SK-N-SH (cell line): Measurements from ENCODE around the gene RAMP1. TPM values are rescaled to one million over a fixed set of nuclear protein-coding genes. Genes with fewer than 3 reads are reported as not detected.

Experiments used
- CTCF ChIA-PET: fragments of 300-600, 350-600 bp; formaldehyde crosslinking; extraction: SDS; loops from one replicate; lab custom pipeline; 2021; lab: Yijun Ruan, JAX
- POLR2A ChIA-PET: fragments of 350-600 bp; sonication (Branson Sonifier 250); formaldehyde crosslinking; extraction: SDS; loops from one replicate; lab custom pipeline; 2020; ENCODE audit warnings: antibody characterized with exemption, inconsistent platforms; lab: Yijun Ruan, JAX
- DNase-seq: peaks from one replicate; pipeline ENCODE4 v3.0.0; 2012
- H2AFZ ChIP-seq: fragments of 200-600 bp; sonication (generic); 2 replicates; pipeline ENCODE4 v1.8.1; 2016; ENCODE audit warnings: antibody characterized with exemption, mild to moderate bottlenecking, low read depth
- H3F3A ChIP-seq: fragments of 200-600 bp; sonication (generic); replicated peaks from 2 replicates; pipeline ENCODE3; 2016; ENCODE audit warnings: antibody characterized with exemption, mild to moderate bottlenecking; ENCODE audit not compliant: insufficient read depth
- H3K27ac ChIP-seq, 2 experiments: fragments of 200-500 bp in 1 of 2; fragments of 200-600 bp in 1 of 2; sonication (Bioruptor generic) in 1 of 2; sonication (generic), shearing (Covaris generic) in 1 of 2; 2 replicates each; pipeline versions ENCODE4 v1.5.1 to v1.6.1; 2014 to 2016; ENCODE audit warnings: low read depth in 2 of 2, inconsistent platforms in 1 of 2, low read length in 1 of 2, mild to moderate bottlenecking in 1 of 2, mixed read lengths in 1 of 2
- H3K27me3 ChIP-seq: fragments of 200-600 bp; sonication (generic), shearing (Covaris generic); 2 replicates; pipeline ENCODE4 v1.6.1; 2016; ENCODE audit warnings: mixed run types; ENCODE audit not compliant: insufficient read depth
- H3K36me3 ChIP-seq, 2 experiments: fragments of 200-500 bp in 1 of 2; fragments of 200-600 bp in 1 of 2; sonication (Bioruptor generic) in 1 of 2; sonication (generic) in 1 of 2; replicated peaks in 1 of 2; 2 replicates each; pipeline versions ENCODE3 to v1.5.1; 2014 to 2016; ENCODE audit warnings: low read length in 1 of 2, mild to moderate bottlenecking in 1 of 2; ENCODE audit not compliant: insufficient read depth in 2 of 2, control insufficient read depth in 1 of 2
- H3K4me1 ChIP-seq, 2 experiments: fragments of 200-500 bp in 1 of 2; fragments of 200-600 bp in 1 of 2; sonication (Bioruptor generic) in 1 of 2; sonication (generic), shearing (Covaris generic) in 1 of 2; 2 replicates each; pipeline versions ENCODE4 v1.5.1 to v1.6.1; 2014 to 2016; ENCODE audit warnings: low read depth in 1 of 2, low read length in 1 of 2, mixed run types in 1 of 2; ENCODE audit not compliant: insufficient read depth in 2 of 2, control insufficient read depth in 1 of 2
- H3K4me2 ChIP-seq: fragments of 200-600 bp; sonication (generic), shearing (Covaris generic); 2 replicates; pipeline ENCODE4 v1.6.1; 2017; ENCODE audit warnings: mixed run types
- H3K4me3 ChIP-seq, 2 experiments: fragments of 200-500 bp in 1 of 2; fragments of 200-600 bp in 1 of 2; sonication (Bioruptor generic) in 1 of 2; sonication (generic), shearing (Covaris generic) in 1 of 2; 2 replicates each; pipeline versions ENCODE4 v1.5.1 to v1.8.1; 2014 to 2016; ENCODE audit warnings: low read depth in 2 of 2, inconsistent platforms in 1 of 2, low read length in 1 of 2, mild to moderate bottlenecking in 1 of 2, mixed read lengths in 1 of 2, moderate library complexity in 1 of 2
- H3K79me2 ChIP-seq: fragments of 200-600 bp; sonication (generic); 2 replicates; pipeline ENCODE4 v1.8.1; 2017; ENCODE audit warnings: mild to moderate bottlenecking; ENCODE audit not compliant: insufficient read depth
- H3K9ac ChIP-seq: fragments of 200-600 bp; sonication (generic); 2 replicates; pipeline ENCODE4 v1.6.1; 2017; ENCODE audit warnings: mixed run types
- H3K9me2 ChIP-seq: fragments of 200-600 bp; sonication (generic); 2 replicates; pipeline ENCODE4 v1.6.1; 2017; ENCODE audit warnings: mixed run types
- H3K9me3 ChIP-seq: fragments of 200-600 bp; sonication (generic); 2 replicates; pipeline ENCODE4 v1.6.1; 2017; ENCODE audit warnings: mixed run types, mild to moderate bottlenecking, moderate library complexity
- H4K20me1 ChIP-seq: fragments of 200-600 bp; sonication (generic); 2 replicates; pipeline ENCODE4 v1.6.1; 2017; ENCODE audit warnings: mild to moderate bottlenecking, mixed run types; ENCODE audit not compliant: insufficient read depth
- EZH2phosphoT487 ChIP-seq: fragments of 200-600 bp; sonication (generic); IDR thresholded peaks from 2 replicates; pipeline ENCODE4 v1.6.1; 2017; ENCODE audit warnings: low read depth, mixed run types, mild to moderate bottlenecking, antibody characterized with exemption, moderate library complexity, borderline replicate concordance
- FOXM1 ChIP-seq: IDR thresholded peaks from 2 replicates; pipeline ENCODE4 v1.4.0; 2012; ENCODE audit warnings: low read depth, mild to moderate bottlenecking
- IRF3 ChIP-seq: fragments of 150-350 bp; IDR thresholded peaks from 2 replicates; pipeline ENCODE4 v1.6.1; 2016; ENCODE audit warnings: mild to moderate bottlenecking, low read depth, low read length
- JUND ChIP-seq: IDR thresholded peaks from 2 replicates; pipeline ENCODE4 v1.4.0; 2012
- MEF2A ChIP-seq: IDR thresholded peaks from 2 replicates; pipeline ENCODE4 v1.4.0; 2012; ENCODE audit warnings: low read depth, borderline replicate concordance
- NFIC ChIP-seq: IDR thresholded peaks from 2 replicates; pipeline ENCODE4 v1.4.0; 2012; ENCODE audit warnings: borderline replicate concordance
- NRF1 ChIP-seq: IDR thresholded peaks from 2 replicates; pipeline ENCODE4 v1.6.1; 2012; ENCODE audit warnings: low read depth, mild to moderate bottlenecking, low read length
- PBX3 ChIP-seq: IDR thresholded peaks from 2 replicates; pipeline ENCODE4; 2012
- POLR2AphosphoS5 ChIP-seq: IDR thresholded peaks from 2 replicates; pipeline ENCODE4 v1.6.1; 2012; ENCODE audit warnings: low read depth, low read length
- REST ChIP-seq: IDR thresholded peaks from 2 replicates; pipeline ENCODE4 v1.6.1; 2012; ENCODE audit warnings: mild to moderate bottlenecking, low read depth, low read length, moderate library complexity
- RFX5 ChIP-seq: IDR thresholded peaks from 2 replicates; pipeline ENCODE4 v1.6.1; 2012; ENCODE audit warnings: mild to moderate bottlenecking, improper control_type of control experiment, low read length
- USF1 ChIP-seq: IDR thresholded peaks from 2 replicates; pipeline ENCODE4 v1.4.0; 2012; ENCODE audit warnings: low read depth, borderline replicate concordance
- WGBS: methylation state at CpG from one replicate; pipeline ENCODE4 v1.1.6; 2017; ENCODE audit warnings: low lambda C conversion rate; 5-methylcytosine and 5-hydroxymethylcytosine counted together
- polyA plus RNA-seq, 3 experiments: library from polyadenylated mRNA; depleted of rRNA; stranded (reverse); fragments of >200 nt; gene quantifications; 2 replicates each; pipeline ENCODE4 v1.2.3, GENCODE V29; 2012

The RAMP1 gene
- polyA plus RNA-seq, 1 of the 3 experiments (the other 2 are of a cell fraction) = 27.9 TPM

- TF ChIP-seq PBX3 (no peak), NFIC (no peak), EZH2phosphoT487 (no peak), FOXM1 (no peak), POLR2AphosphoS5 (no peak), MEF2A (no peak)
Observed at GRCh38 chr2:237921967-237922492, 62.6 kb downstream of the RAMP1 start (continued).

GRCh38 chr2:237922641-237923361 lies 63.4 kb downstream of the RAMP1 start:
- H3K9ac ChIP-seq = no peak overlapping the region
- H3K9me3 ChIP-seq = no peaks in the 10 kb centered on the region

More at GRCh38 chr2:237922641-237923361, 63.4 kb downstream of the RAMP1 start:
- Histone ChIP-seq H3K4me2 (peak overlapping the region; percentile 79), H2AFZ (peak overlapping the region; percentile 84; the same call in 1 of the 2 replicates), H4K20me1 (no peaks in the 10 kb centered on the region), H3K4me3 (no peak overlapping the region), H3K4me1 (peaks cover 0 to 20% of the 10 kb centered on the region in 2 experiments; a peak in 2 of 4 replicates), H3K79me2 (no peaks in the 10 kb centered on the region), H3K36me3 (no peaks in the 10 kb centered on the region), H3K9me2 (no peaks in the 10 kb centered on the region), H3K27me3 (no peaks in the 10 kb centered on the region), H3K27ac (peak overlapping the region in 1 of 2 experiments; percentile 94; a peak in 2 of 4 replicates), H3F3A (no peaks in the 10 kb centered on the region)
- TF ChIP-seq NRF1 (no peak), USF1 (no peak), RFX5 (no peak), JUND (no peak), PBX3 (no peak), EZH2phosphoT487 (no peak), REST (no peak), IRF3 (no peak)
- POLR2A ChIA-PET = interaction anchor here (0.6 to 1.6 kb wide), 8 partner anchors 9 to 65 kb away, joined by 3 to 9 read pairs (median 4); partner anchors contain the start of gene RAMP1
- DNase-seq = peak; percentile 53
- WGBS = 57% methylated on average over 9 of the region's 13 CpGs
- CTCF ChIA-PET = interaction anchor here (0.7 to 6.7 kb wide), 37 partner anchors 9 to 340 kb away, joined by 3 to 71 read pairs (median 4); partner anchors contain the start of gene RAMP1
